IMR-90 (cell line): ENCODE results near the gene IL1RAPL1. TPM values are rescaled to one million over a fixed set of nuclear protein-coding genes. Genes with fewer than 3 reads are reported as not detected.

Experiments used
- ATAC-seq: fragments of 200-7000 bp; cut with Tn5 transposase; 2 replicates; pipeline ENCODE4 v1.9.1; 2020; ENCODE audit warnings: low read depth, mild to moderate bottlenecking, moderate library complexity
- BruUV-seq: library from RNA; stranded (reverse); fragments of 400-500 nt; replicated peaks from 2 replicates; lab custom pipeline; 2021; lab: Mats Ljungman, UMichigan
- CTCF ChIA-PET: fragments of 300-600 bp; formaldehyde crosslinking; extraction: SDS; loops from one replicate; lab custom pipeline; 2021; ENCODE audit warnings: antibody characterized with exemption; lab: Yijun Ruan, JAX
- POLR2A ChIA-PET: fragments of 300-600 bp; sonication (Branson Sonifier 250); formaldehyde crosslinking; loops from one replicate; lab custom pipeline; 2022; ENCODE audit warnings: antibody characterized with exemption; ENCODE audit not compliant: unreplicated experiment; lab: Charles Lee
- DNase-seq: peaks from one replicate; pipeline ENCODE4 v3.0.0; 2013
- H2AFZ ChIP-seq: replicated peaks from 2 replicates; pipeline ENCODE3; 2013; ENCODE audit warnings: low read length, mild to moderate bottlenecking; ENCODE audit not compliant: poor library complexity
- H2AK5ac ChIP-seq: 2 replicates; pipeline ENCODE4 v1.6.1; 2013; ENCODE audit warnings: low read depth, low read length, inconsistent platforms
- H2AK9ac ChIP-seq: replicated peaks from 2 replicates; pipeline ENCODE3; 2013; ENCODE audit warnings: mild to moderate bottlenecking, low read depth, low read length, moderate library complexity; ENCODE audit not compliant: poor library complexity
- H2BK120ac ChIP-seq: 2 replicates; pipeline ENCODE4 v1.6.1; 2013; ENCODE audit warnings: low read depth, low read length, inconsistent platforms
- H2BK15ac ChIP-seq: 3 replicates; pipeline ENCODE4 v1.6.1; 2013; ENCODE audit warnings: low read depth, low read length, inconsistent platforms
- H2BK20ac ChIP-seq: 2 replicates; pipeline ENCODE4 v1.6.1; 2013; ENCODE audit warnings: low read depth, mild to moderate bottlenecking, inconsistent platforms, low read length, moderate library complexity
- H2BK5ac ChIP-seq: 2 replicates; pipeline ENCODE4 v1.6.1; 2013; ENCODE audit warnings: mild to moderate bottlenecking, low read depth, low read length, inconsistent platforms; ENCODE audit not compliant: poor library complexity, severe bottlenecking
- H3K14ac ChIP-seq: replicated peaks from 2 replicates; pipeline ENCODE4 v1.6.1; 2013; ENCODE audit warnings: low read depth, low read length, inconsistent platforms
- H3K18ac ChIP-seq: 2 replicates; pipeline ENCODE4 v1.6.1; 2013; ENCODE audit warnings: low read depth, low read length, control low read depth
- H3K23ac ChIP-seq: 2 replicates; pipeline ENCODE4 v1.6.1; 2013; ENCODE audit warnings: low read depth, low read length, inconsistent platforms
- H3K27ac ChIP-seq: 2 replicates; pipeline ENCODE4 v1.5.1; 2013; ENCODE audit warnings: mild to moderate bottlenecking, control low read depth, low read length; ENCODE audit not compliant: insufficient read depth
- H3K27me3 ChIP-seq: 2 replicates; pipeline ENCODE4 v1.6.1; 2013; ENCODE audit warnings: low read length; ENCODE audit not compliant: control insufficient read depth, insufficient read depth
- H3K36me3 ChIP-seq: 2 replicates; pipeline ENCODE4 v1.6.1; 2013; ENCODE audit warnings: low read length, mixed read lengths; ENCODE audit not compliant: control insufficient read depth, insufficient read depth
- H3K4ac ChIP-seq: 2 replicates; pipeline ENCODE4 v1.6.1; 2013; ENCODE audit warnings: low read depth, low read length, inconsistent platforms
- H3K4me1 ChIP-seq: 2 replicates; pipeline ENCODE4 v1.6.1; 2013; ENCODE audit warnings: low read length, mixed read lengths; ENCODE audit not compliant: control insufficient read depth, insufficient read depth
- H3K4me2 ChIP-seq: 2 replicates; pipeline ENCODE4 v1.6.1; 2013; ENCODE audit warnings: low read depth, mild to moderate bottlenecking, control low read depth, low read length, moderate library complexity
- H3K4me3 ChIP-seq: 2 replicates; pipeline ENCODE4 v1.5.1; 2013; ENCODE audit warnings: low read depth, mild to moderate bottlenecking, control low read depth, low read length, moderate library complexity; ENCODE audit not compliant: insufficient read depth
- H3K56ac ChIP-seq: 2 replicates; pipeline ENCODE4 v1.6.1; 2013; ENCODE audit warnings: low read length, inconsistent platforms; ENCODE audit not compliant: insufficient read depth; ENCODE audit errors: extremely low read depth
- H3K79me1 ChIP-seq, 2 experiments: 2 replicates each; pipeline ENCODE4 v1.6.1; 2013; ENCODE audit warnings: low read length in 2 of 2, inconsistent platforms in 1 of 2, low read depth in 1 of 2
- H3K9ac ChIP-seq: 2 replicates; pipeline ENCODE4 v1.6.1; 2013; ENCODE audit warnings: low read depth, low read length, control low read depth
- H3K9me1 ChIP-seq: 2 replicates; pipeline ENCODE4 v1.6.1; 2013; ENCODE audit warnings: low read length, inconsistent platforms; ENCODE audit not compliant: insufficient read depth
- H3K9me3 ChIP-seq: 2 replicates; pipeline ENCODE4 v1.6.1; 2013; ENCODE audit warnings: low read length; ENCODE audit not compliant: control insufficient read depth, insufficient read depth
- H4K20me1 ChIP-seq: 2 replicates; pipeline ENCODE4 v1.6.1; 2013; ENCODE audit warnings: low read length, inconsistent platforms; ENCODE audit not compliant: insufficient read depth
- H4K5ac ChIP-seq: 2 replicates; pipeline ENCODE4 v1.6.1; 2013; ENCODE audit warnings: mild to moderate bottlenecking, low read depth, low read length, control low read depth
- H4K8ac ChIP-seq, 2 experiments: 2 replicates each; pipeline ENCODE4 v1.6.1; 2013; ENCODE audit warnings: low read depth in 2 of 2, low read length in 2 of 2, control low read depth in 1 of 2, inconsistent platforms in 1 of 2
- H4K91ac ChIP-seq: 2 replicates; pipeline ENCODE4 v1.6.1; 2013; ENCODE audit warnings: low read depth, low read length, inconsistent platforms; ENCODE audit not compliant: insufficient read depth
- CHD1 ChIP-seq: IDR thresholded peaks from 2 replicates; pipeline ENCODE4 v1.6.1; 2012; ENCODE audit warnings: low read depth, low read length, improper control_type of control experiment
- FOS ChIP-seq: fragments of 150-350 bp; IDR thresholded peaks from 2 replicates; pipeline ENCODE4 v1.6.1; 2016; ENCODE audit warnings: low read depth, low read length
- MAZ ChIP-seq: IDR thresholded peaks from 2 replicates; pipeline ENCODE4 v1.6.1; 2012; ENCODE audit warnings: low read depth, mild to moderate bottlenecking, low read length, improper control_type of control experiment, moderate library complexity, borderline replicate concordance
- RAD21 ChIP-seq: IDR thresholded peaks from 2 replicates; pipeline ENCODE4 v1.6.1; 2012; ENCODE audit warnings: low read length, improper control_type of control experiment
- RCOR1 ChIP-seq: IDR thresholded peaks from 2 replicates; pipeline ENCODE4 v1.6.1; 2012; ENCODE audit warnings: mild to moderate bottlenecking, low read length, improper control_type of control experiment; ENCODE audit not compliant: insufficient replicate concordance
- RFX5 ChIP-seq: IDR thresholded peaks from 2 replicates; pipeline ENCODE4 v1.8.0; 2012; ENCODE audit warnings: low read depth, mild to moderate bottlenecking, low read length, moderate library complexity
- SMC3 ChIP-seq: fragments of 150-350 bp; IDR thresholded peaks from 2 replicates; pipeline ENCODE4 v1.6.1; 2016; ENCODE audit warnings: low read depth, mild to moderate bottlenecking, antibody characterized with exemption, low read length, moderate library complexity
- WGBS, 2 experiments: methylation state at CpG; one replicate each; pipeline versions ENCODE4 v1.1.5 to v1.1.7; 2013; ENCODE audit warnings: missing lambda C conversion rate in 2 of 2; ENCODE audit not compliant: insufficient read length in 1 of 2; ENCODE audit errors: extremely low coverage in 2 of 2; 5-methylcytosine and 5-hydroxymethylcytosine counted together
- dilution Hi-C: fragments of 300-500 bp; cut with HindIII; formaldehyde crosslinking; loops from one replicate; pipeline ENCODE4 v1.14.3; 2018; ENCODE audit warnings: low sequenced_read_pairs; ENCODE audit not compliant: unreplicated experiment
- in situ Hi-C: fragments of 300-500 bp; cut with MboI; formaldehyde crosslinking; loops from 3 replicates; pipeline ENCODE4 v1.14.3; 2019; ENCODE audit warnings: low sequenced_read_pairs, inconsistent platforms, mixed read lengths
- intact Hi-C: fragments of 100-400 bp; cut with micrococcal nuclease; formaldehyde crosslinking; loops from 2 replicates; pipeline ENCODE4 v1.10.0; 2022
- polyA plus RNA-seq, 3 experiments: library from polyadenylated mRNA; depleted of rRNA; stranded (reverse); fragments of >200 nt; gene quantifications; 2 replicates each; pipeline ENCODE4 v1.2.3, GENCODE V29; 2012; ENCODE audit warnings: low replicate concordance in 1 of 3
- total RNA-seq: library from RNA; depleted of rRNA; stranded (reverse); fragments of >200 nt; gene quantifications from 2 replicates; pipeline ENCODE4 v1.2.3, GENCODE V29; 2012
- TF ChIP-seq, protein P1 (sequence below): conservative IDR thresholded peaks from 2 replicates; pipeline ENCODE4 v1.5.1; 2012; ENCODE audit warnings: mild to moderate bottlenecking, low read depth, low read length, improper control_type of control experiment

Gene IL1RAPL1
- total and polyA plus RNA-seq, 2 of the 4 experiments (the other 2 are of a cell fraction) = 1.5 to 9.0 TPM

DNA sequence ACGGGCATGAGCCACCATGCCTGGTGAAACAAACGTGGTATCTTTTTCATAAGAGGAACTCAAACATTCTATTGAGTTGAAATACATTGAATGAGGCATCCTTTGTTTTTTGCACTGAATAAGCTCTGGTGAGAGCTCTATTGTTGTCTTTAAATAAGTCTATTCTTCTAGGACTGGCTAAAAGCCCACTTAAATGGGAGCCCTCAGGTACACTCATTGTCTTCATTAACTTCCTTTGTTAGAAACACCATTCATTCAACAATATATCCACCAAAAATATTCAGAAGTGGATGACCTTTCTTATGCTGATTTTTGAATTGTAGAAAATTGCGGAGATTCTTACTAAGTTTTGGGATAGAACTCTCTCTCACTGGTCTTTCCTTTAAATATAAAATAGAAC is 568.0 kb downstream of the IL1RAPL1 start:
- no peaks in the 10 kb centered on the region for H4K20me1 ChIP-seq
- dilution Hi-C loops = no loop called here
- H2BK20ac ChIP-seq = no peak overlapping the region
- H2AK5ac ChIP-seq = no peak overlapping the region
- no peaks in the 10 kb centered on the region for H3K9me3 ChIP-seq
- no TSS peak for BruUV-seq
- H3K4me1 ChIP-seq = no peaks in the 10 kb centered on the region
- H3K9me1 ChIP-seq = no peaks in the 10 kb centered on the region
- POLR2A ChIA-PET = no interaction called here
- no peak overlapping the region for H2AFZ ChIP-seq
- no peak overlapping the region for H3K14ac ChIP-seq
- no peak overlapping the region for H4K5ac ChIP-seq
- ATAC-seq = no peak
- no peak overlapping the region for H3K27ac ChIP-seq
- H2AK9ac ChIP-seq = no peak overlapping the region
- DNase-seq = no peak
- H2BK120ac ChIP-seq = no peak overlapping the region
- no CpG with 5 or more reads among the region's 3 CpGs for WGBS, 2 experiments
- no peak overlapping the region for H3K4me3 ChIP-seq
- H3K4ac ChIP-seq = no peak overlapping the region
- H4K91ac ChIP-seq = no peak overlapping the region
- H3K18ac ChIP-seq = no peak overlapping the region
- H2BK5ac ChIP-seq = no peak overlapping the region
- no peaks in the 10 kb centered on the region for H3K36me3 ChIP-seq
- H3K4me2 ChIP-seq = no peak overlapping the region
- H3K79me1 ChIP-seq = no peaks in the 10 kb centered on the region
- H3K23ac ChIP-seq = no peak overlapping the region
- H3K9ac ChIP-seq = no peak overlapping the region
- no peak for TF ChIP-seq RCOR1
- TF ChIP-seq, protein P1, sequence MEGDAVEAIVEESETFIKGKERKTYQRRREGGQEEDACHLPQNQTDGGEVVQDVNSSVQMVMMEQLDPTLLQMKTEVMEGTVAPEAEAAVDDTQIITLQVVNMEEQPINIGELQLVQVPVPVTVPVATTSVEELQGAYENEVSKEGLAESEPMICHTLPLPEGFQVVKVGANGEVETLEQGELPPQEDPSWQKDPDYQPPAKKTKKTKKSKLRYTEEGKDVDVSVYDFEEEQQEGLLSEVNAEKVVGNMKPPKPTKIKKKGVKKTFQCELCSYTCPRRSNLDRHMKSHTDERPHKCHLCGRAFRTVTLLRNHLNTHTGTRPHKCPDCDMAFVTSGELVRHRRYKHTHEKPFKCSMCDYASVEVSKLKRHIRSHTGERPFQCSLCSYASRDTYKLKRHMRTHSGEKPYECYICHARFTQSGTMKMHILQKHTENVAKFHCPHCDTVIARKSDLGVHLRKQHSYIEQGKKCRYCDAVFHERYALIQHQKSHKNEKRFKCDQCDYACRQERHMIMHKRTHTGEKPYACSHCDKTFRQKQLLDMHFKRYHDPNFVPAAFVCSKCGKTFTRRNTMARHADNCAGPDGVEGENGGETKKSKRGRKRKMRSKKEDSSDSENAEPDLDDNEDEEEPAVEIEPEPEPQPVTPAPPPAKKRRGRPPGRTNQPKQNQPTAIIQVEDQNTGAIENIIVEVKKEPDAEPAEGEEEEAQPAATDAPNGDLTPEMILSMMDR = no peak
- TF ChIP-seq MAZ = no peak
- no peak for TF ChIP-seq SMC3
- TF ChIP-seq FOS = no peak
- no peak for TF ChIP-seq CHD1
- no peak for TF ChIP-seq RFX5
- TF ChIP-seq RAD21 = no peak
- H3K27me3 ChIP-seq = no peaks in the 10 kb centered on the region
- in situ Hi-C loops = no loop called here
- H2BK15ac ChIP-seq = no peak overlapping the region
- H3K56ac ChIP-seq = no peak overlapping the region
- CTCF ChIA-PET = no interaction called here
- no peak overlapping the region for H4K8ac ChIP-seq
- intact Hi-C loops = no loop called here
